Activated CD4-positive, alpha-beta T cell treated with anti-CD3 and anti-CD28 coated beads, Interleukin-2, Interleukin-6, amounts not matched to agents 100 ng/mL and 50 ng/mL, durations not matched to agents 16 hours and 8 hours (primary cell): ENCODE data around the gene INF2.
A peak's percentile ranks its signal among the peaks of the same experiment; 100 is the strongest.
"Not testable (repeated sequence)": the region's sequence is repeated elsewhere in the genome, so short reads cannot be mapped to it uniquely, and the experiment has no call there.

Experiments used
- DNase-seq: peaks from one replicate; pipeline ENCODE4 v3.0.0-alpha.2; 2020

INF2 gene

DNA sequence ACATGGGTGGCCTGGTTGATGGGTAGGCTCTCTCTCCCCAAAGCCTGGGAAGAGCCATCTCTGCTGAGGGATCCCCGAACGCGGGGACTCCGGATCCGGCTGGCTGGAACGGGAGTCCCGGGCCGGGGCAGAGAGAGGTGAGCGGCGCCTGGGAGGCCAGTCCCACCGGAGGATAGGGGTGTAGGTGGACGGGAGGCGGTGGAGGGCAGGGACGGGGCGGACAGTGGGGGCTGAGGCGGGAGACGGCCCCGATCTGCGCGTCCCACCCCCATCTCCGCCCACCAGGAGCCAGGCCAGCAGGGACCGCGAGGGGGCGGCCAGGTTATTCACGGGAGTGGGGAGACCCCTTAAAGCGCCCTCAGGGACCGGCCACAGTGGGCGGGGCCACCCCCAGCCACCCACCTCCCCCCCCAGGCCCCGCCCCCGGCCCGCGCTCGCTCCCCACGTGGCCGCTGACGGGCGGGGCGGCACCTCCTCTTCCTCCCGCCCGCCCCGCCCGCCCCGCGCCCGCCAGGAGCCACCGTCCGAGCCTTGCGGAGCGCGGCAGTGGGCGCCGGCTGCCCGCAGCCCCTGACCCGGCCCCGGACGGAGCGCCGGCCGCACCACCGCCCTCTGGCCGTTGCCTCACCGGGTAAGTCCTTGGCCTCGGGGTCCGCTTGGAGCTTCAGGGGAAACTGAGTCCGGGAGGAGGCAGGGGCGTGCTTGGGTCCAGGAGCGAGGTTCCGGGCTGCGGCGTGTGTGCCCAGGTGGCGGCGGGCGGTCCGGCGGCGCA, at the start of gene INF2:
INF2 (plus strand) TSS at position 510 of the 772 bp plus-strand sequence. CDS start 11,748 bp downstream, outside the sequence.
- peak; percentile 68 for DNase-seq

GRCh38 chr14:104639885-104640548, 49.4 kb upstream of the INF2 start:
- DNase-seq, result peak; percentile 64

DNA sequence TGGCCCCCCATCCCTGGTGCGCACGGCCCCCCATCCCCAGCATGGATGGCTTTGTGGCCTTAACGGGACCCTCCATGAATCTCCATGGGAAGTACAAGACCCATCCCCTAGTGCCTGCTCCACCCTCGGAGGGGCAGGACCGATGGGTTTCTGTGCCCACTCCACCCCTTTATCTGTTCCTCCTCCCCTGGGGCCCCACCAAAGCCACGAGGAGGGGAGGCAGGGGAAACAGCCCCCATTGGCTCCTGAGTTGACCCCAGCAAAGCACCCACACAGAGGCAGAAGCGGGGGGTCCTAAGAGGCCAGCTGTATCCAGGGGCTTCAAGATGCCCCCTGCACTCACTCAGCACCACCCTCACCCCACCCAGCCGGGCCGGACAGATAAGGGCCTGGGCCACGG, 48.7 kb upstream of the INF2 start:
- no peak for DNase-seq

DNA sequence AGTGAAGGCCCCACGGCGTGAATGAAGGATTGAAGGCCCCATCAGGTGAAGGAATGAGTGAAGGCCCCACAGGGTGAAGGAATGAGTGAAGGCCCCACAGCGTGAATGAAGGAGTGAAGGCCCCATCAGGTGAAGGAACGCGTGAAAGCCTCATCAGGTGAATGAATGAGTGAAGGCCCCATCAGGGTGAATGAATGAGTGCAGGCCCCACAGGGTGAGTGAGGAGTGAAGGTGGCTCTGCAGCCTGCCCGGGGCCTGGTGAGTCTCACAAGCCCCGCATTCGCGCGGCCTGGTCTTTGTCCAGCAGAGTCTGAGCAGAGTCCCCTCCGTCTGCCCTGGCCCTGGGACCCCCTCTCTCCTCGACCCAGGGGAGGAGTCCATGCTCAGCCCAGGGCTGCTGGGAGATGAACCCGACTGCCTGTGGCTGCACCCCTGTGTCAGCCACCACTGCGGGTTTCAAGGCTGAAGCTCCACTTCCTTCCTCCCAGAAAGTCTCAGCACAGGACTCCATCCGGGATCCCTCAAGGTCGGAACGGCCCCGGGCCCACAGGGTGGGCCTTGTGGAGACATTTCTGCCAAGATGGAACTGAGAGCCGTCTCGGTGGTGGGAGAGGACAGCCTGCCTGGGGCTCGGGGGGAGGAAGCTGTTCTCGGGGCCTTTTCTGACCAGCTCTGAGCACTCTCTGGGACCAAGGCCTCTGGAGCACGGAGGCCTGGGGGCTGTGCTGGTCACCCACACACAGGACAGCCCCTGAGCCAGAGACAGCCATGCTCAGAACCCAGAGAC, 47.5 kb upstream of the INF2 start:
- DNase-seq, result peak; percentile 14

GRCh38 chr14:104642540-104642868, 46.9 kb upstream of the INF2 start:
- DNase-seq, result no peak

- no peak for DNase-seq
Observed at GRCh38 chr14:104643306-104643705, 46.1 kb upstream of the INF2 start.

- no peak for DNase-seq
Observed at GRCh38 chr14:104644091-104644635, 45.3 kb upstream of the INF2 start.

- no peak for DNase-seq
Observed at GRCh38 chr14:104644656-104645378, 44.6 kb upstream of the INF2 start.

- DNase-seq, result no peak
Observed at GRCh38 chr14:104647467-104648043, 41.9 kb upstream of the INF2 start.

- peak; percentile 73 for DNase-seq
Observed at GRCh38 chr14:104650057-104650980, 39.1 kb upstream of the INF2 start.

DNA sequence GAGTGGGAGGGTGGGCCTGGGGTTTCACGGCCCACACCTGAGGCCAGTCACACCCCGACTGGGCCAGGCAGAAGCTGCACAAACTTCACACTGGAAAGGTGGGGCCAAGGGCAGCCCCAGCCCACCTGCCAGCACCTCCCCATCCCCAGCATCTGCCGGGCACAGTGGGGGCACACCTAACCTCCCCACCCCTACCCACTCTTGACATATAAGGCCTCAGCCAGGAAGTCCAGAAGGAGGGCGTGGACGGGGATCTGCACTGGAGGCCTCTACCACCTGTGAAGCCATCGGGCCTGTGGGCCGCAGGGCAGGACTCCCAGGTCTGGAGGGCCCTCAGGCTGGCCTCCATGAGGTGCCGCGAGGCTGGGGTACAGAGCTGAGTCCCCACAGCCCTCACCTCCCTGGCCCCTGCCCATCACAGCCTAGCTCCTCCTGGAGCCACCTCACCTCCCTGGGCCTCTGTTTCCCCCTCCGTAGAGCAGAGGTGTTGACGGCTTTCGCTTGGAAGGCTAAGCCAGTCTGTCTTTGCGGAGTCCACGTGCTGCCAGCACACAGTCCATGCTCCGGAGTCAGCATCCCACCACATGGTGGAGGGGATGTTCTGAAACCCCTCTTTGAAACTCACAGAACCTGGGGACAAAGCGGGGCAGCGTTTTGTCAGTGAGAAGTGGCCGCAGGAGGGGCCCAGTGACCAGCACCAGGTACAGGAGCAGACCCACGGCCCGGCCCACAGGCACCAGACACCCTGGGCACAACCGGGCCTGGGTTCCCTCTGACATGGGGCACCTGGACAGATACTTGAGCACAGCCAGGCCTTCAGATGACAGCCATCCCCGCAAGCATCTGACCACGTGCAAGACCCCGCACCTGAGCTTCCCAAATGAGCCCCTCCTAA, 38.2 kb upstream of the INF2 start:
- no peak for DNase-seq

- DNase-seq, result no peak
Observed at GRCh38 chr14:104651876-104652260, 37.5 kb upstream of the INF2 start.

- DNase-seq, result no peak
Observed at GRCh38 chr14:104652386-104652785, 37.0 kb upstream of the INF2 start.

- not testable (repeated sequence) for DNase-seq
Observed at GRCh38 chr14:104653130-104653920, 36.1 kb upstream of the INF2 start.

GRCh38 chr14:104654119-104654518, 35.3 kb upstream of the INF2 start:
- DNase-seq, result no peak

DNA sequence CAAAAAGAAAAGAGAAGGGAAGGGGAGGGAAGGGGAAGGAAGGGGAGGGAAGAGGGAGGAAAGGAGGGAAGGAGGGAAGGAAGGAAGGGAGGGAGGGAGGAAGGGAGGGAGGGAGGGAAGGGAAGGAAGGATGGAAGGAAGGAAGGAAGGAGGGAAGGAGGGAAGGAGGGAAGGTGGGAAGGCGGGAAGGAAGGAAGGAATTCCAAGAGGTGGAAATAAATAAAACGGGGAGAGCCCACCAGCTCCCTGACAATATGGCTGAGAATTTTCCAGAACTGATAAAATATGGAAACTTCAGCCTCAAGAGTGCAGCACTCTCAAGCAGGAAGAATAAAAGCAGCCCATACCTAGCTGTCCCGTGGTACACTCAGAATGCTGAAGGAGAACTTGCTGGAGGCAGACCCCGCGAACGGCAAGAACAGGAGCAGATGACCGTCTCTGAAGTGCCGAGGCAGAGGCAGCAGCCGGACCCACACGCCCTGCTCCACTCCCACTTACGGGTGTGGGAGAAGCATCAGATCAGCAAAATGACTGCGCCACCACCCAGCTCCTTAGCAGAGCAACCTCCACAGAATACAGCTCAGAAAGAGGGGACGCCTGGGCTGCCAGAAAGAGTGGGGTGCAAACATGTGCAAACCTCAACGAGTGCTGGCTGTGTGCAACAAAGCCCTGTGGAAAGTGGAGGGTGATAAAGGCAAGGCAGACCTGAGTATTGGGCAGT, 34.1 kb upstream of the INF2 start:
- no peak for DNase-seq

DNA sequence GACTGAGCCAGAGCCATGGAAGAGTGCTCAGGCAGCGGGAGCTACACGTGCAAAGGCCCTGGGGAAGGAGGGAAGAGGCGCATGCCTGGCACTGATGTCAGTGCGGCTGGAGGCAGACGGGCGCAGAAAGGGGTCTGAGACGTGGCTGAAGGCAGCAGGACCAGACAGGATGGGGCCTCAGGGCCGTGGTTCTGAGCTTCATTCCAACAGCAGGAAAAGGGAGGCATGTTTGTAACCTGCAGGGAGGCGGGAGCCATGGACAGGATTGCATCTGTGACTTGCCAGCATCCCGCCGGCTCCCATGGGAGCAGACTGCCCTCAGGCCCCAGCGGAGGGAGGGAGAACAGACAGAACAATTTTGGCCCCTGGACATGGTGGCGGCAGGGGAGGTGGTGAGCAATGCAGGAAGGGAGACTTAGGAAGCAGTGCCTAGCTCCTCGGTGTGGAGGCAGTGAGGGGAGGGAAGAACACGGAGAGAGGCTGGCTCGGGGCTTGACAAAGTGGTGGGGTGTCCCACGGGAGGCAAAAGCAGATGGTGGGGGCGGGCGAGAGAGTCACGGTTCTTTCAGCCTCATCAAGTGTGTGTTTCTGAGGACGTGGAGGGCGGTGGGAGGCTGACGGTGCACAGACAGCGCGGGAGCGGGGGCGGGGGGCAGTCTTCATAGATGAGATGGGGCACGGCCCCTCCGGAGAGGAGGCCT, 33.3 kb upstream of the INF2 start:
- no peak for DNase-seq

- no peak for DNase-seq
Observed at GRCh38 chr14:104657101-104657524, 32.3 kb upstream of the INF2 start.
